ENCODE data around the gene PLA2R1.

Gene PLA2R1

GRCh38 chr2:159946326-159946999 is 116.0 kb downstream of the PLA2R1 start:
- Histone ChIP-seq H3K36me3 (replicated peaks) (no peaks in the 10 kb centered on the region), H3K27me3 (replicated peaks) (no peaks in the 10 kb centered on the region), H3K4me3 (ENCODE audit: low read depth, low read length) (no peak overlapping the region), H3K27ac (peak overlapping the region; percentile 47)
- DNase-seq = peak; percentile 15
- TF ChIP-seq, protein P1, sequence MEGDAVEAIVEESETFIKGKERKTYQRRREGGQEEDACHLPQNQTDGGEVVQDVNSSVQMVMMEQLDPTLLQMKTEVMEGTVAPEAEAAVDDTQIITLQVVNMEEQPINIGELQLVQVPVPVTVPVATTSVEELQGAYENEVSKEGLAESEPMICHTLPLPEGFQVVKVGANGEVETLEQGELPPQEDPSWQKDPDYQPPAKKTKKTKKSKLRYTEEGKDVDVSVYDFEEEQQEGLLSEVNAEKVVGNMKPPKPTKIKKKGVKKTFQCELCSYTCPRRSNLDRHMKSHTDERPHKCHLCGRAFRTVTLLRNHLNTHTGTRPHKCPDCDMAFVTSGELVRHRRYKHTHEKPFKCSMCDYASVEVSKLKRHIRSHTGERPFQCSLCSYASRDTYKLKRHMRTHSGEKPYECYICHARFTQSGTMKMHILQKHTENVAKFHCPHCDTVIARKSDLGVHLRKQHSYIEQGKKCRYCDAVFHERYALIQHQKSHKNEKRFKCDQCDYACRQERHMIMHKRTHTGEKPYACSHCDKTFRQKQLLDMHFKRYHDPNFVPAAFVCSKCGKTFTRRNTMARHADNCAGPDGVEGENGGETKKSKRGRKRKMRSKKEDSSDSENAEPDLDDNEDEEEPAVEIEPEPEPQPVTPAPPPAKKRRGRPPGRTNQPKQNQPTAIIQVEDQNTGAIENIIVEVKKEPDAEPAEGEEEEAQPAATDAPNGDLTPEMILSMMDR (IDR thresholded peaks at IDR 0.05; ENCODE audit: low read depth, low read length, missing control alignments) = no peak
- in situ Hi-C loops (cut with HindIII; ENCODE audit: low pct_ligation_motif_present, low sequenced_read_pairs) = no loop called here

DNA sequence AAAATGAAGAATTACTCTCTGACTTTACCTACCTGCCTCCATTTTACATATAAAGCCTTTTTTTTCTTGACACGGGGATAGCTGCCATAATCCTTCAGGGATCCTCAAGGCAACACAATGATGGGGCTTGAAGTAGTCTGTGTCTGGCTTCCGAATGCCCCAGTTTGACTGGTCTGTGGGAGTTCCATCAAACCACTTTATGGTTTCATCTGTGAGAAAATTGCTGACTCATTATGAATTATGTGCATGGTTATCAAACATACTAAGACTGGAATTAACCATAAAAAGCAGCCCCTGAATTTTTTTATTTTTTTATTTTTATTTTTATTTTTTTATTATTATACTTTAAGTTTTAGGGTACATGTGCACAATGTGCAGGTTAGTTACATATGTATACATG is 117.5 kb downstream of the PLA2R1 start:
- DNase-seq = no peak
- H3K27me3 ChIP-seq (replicated peaks) = no peaks in the 10 kb centered on the region
- no peak overlapping the region for H3K27ac ChIP-seq
- no peaks in the 10 kb centered on the region for H3K36me3 ChIP-seq (replicated peaks)
- in situ Hi-C loops (cut with HindIII; ENCODE audit: low pct_ligation_motif_present, low sequenced_read_pairs) = no loop called here
- TF ChIP-seq, protein P1 (IDR thresholded peaks at IDR 0.05; ENCODE audit: low read depth, low read length, missing control alignments) = no peak
- H3K4me3 ChIP-seq (ENCODE audit: low read depth, low read length) = no peak overlapping the region

DNA sequence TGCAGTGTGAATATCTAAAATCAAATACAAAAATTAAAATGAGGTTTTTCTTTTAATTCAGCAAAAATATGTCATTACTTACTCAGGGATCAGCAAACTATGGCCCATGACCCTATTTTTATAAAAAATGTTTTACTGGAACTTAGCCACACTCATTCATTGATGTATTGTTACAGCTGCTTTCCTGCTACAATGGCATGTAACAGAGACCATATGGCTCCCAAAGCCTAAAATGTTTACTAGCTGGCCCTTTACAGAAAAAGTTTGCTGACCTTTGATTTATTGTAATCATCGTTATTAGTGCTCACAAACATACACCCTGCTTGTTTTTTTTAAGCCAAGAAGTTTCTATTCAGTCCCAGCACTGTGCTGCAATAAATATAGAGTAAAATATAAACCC is 120.3 kb downstream of the PLA2R1 start:
- TF ChIP-seq, protein P1 (IDR thresholded peaks at IDR 0.05; ENCODE audit: low read depth, low read length, missing control alignments) = no peak

DNA sequence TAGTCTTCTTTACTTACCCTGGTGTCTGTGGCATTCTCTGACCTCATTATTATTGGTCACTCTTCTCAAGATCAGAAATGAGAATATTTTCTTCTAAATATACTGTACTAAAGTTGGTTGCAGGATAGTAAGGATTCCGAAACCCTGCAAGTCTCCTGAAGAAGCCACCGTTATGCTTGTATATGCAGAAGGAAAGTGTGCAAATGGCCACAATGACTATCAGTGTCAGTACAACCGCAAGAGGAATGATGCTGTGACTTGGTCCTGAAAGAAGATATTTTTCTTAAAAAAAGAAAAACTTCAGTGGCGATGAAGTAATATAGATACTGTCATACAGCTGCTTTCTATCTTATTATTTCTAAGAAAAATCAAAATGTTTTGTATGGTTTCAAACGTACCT is 120.7 kb downstream of the PLA2R1 start:
- no peaks in the 10 kb centered on the region for H3K27me3 ChIP-seq (replicated peaks)
- no peak for DNase-seq
- in situ Hi-C loops (cut with HindIII; ENCODE audit: low pct_ligation_motif_present, low sequenced_read_pairs) = no loop called here
- H3K27ac ChIP-seq = no peak overlapping the region
- TF ChIP-seq, protein P1 (IDR thresholded peaks at IDR 0.05; ENCODE audit: low read depth, low read length, missing control alignments) = no peak
- H3K36me3 ChIP-seq (replicated peaks) = no peaks in the 10 kb centered on the region
- no peak overlapping the region for H3K4me3 ChIP-seq (ENCODE audit: low read depth, low read length)

More for the DNA sequence above, 120.3 kb downstream of the PLA2R1 start:
- DNase-seq = no peak
- H3K36me3 ChIP-seq (replicated peaks) = no peaks in the 10 kb centered on the region
- H3K27ac ChIP-seq = no peak overlapping the region
- H3K27me3 ChIP-seq (replicated peaks) = no peaks in the 10 kb centered on the region
- in situ Hi-C loops (cut with HindIII; ENCODE audit: low pct_ligation_motif_present, low sequenced_read_pairs) = no loop called here
- H3K4me3 ChIP-seq (ENCODE audit: low read depth, low read length) = no peak overlapping the region

GRCh38 chr2:159939946-159940345 is 122.5 kb downstream of the PLA2R1 start:
- H3K27me3 ChIP-seq (replicated peaks) = no peaks in the 10 kb centered on the region
- TF ChIP-seq, protein P1 (IDR thresholded peaks at IDR 0.05; ENCODE audit: low read depth, low read length, missing control alignments) = peak; percentile 53
- no peak overlapping the region for H3K27ac ChIP-seq
- in situ Hi-C loops (cut with HindIII; ENCODE audit: low pct_ligation_motif_present, low sequenced_read_pairs) = no loop called here
- H3K4me3 ChIP-seq (ENCODE audit: low read depth, low read length) = no peak overlapping the region
- no peak for DNase-seq
- H3K36me3 ChIP-seq (replicated peaks) = no peaks in the 10 kb centered on the region

DNA sequence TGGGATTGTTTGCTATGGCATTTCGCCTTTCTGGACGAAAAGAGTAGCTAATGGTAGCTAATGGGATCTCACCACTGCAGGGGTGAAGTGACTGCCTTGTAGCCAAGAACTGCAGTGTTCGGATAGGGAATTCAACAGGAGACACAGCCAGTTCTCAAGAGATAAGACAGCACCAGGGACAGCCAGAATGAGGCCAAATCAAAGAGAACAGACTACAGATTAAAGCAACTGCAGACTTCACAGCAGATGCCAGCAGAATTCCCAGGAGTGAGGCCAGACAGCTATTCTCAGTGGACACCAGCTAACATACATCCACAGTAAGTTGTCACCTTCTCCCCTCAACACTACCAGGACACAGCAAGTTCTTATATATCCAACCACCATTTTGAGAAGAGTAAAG is 124.0 kb downstream of the PLA2R1 start:
- TF ChIP-seq, protein P1 (IDR thresholded peaks at IDR 0.05; ENCODE audit: low read depth, low read length, missing control alignments) = no peak
- no peaks in the 10 kb centered on the region for H3K36me3 ChIP-seq (replicated peaks)
- in situ Hi-C loops (cut with HindIII; ENCODE audit: low pct_ligation_motif_present, low sequenced_read_pairs) = no loop called here

More for the DNA sequence above, 124.0 kb downstream of the PLA2R1 start:
- H3K4me3 ChIP-seq (ENCODE audit: low read depth, low read length) = no peak overlapping the region
- H3K27ac ChIP-seq = no peak overlapping the region
- no peaks in the 10 kb centered on the region for H3K27me3 ChIP-seq (replicated peaks)
- no peak for DNase-seq

Data from brain microvascular endothelial cell (primary cell).